Neutrophil (primary cell): Measurements from ENCODE around the gene TBC1D25.
"Not testable (repeated sequence)": the region's sequence is repeated elsewhere in the genome, so short reads cannot be mapped to it uniquely, and the experiment has no call there.

Experiments used
- H3K27ac ChIP-seq: fragments of 200-600 bp; sonication (generic); 2 replicates; pipeline ENCODE4 v1.5.1; 2016; ENCODE audit warnings: mild to moderate bottlenecking, moderate library complexity
- H3K27me3 ChIP-seq: fragments of 200-600 bp; sonication (generic); 2 replicates; pipeline ENCODE4 v1.6.0; 2016; ENCODE audit warnings: mild to moderate bottlenecking
- H3K36me3 ChIP-seq: fragments of 200-600 bp; sonication (generic); 2 replicates; pipeline ENCODE4 v1.5.1; 2017
- H3K4me1 ChIP-seq, 2 experiments: fragments of 200-600 bp in 1 of 2; sonication (generic) in 1 of 2; 1 replicate in 1 of 2; 2 replicates in 1 of 2; pipeline versions ENCODE4 v1.5.1 to v1.6.1; 2013 to 2016; ENCODE audit warnings: low read depth in 1 of 2, low read length in 1 of 2, mild to moderate bottlenecking in 1 of 2, moderate library complexity in 1 of 2; ENCODE audit not compliant: control insufficient read depth in 1 of 2, insufficient read depth in 1 of 2
- H3K4me3 ChIP-seq, 2 experiments: fragments of 200-600 bp in 1 of 2; sonication (generic) in 1 of 2; 1 replicate in 1 of 2; 2 replicates in 1 of 2; pipeline ENCODE4 v1.5.1; 2013 to 2016; ENCODE audit warnings: low read depth in 1 of 2, low read length in 1 of 2, mild to moderate bottlenecking in 1 of 2, moderate library complexity in 1 of 2
- H3K9me3 ChIP-seq: fragments of 200-600 bp; sonication (generic); 2 replicates; pipeline ENCODE4 v1.5.1; 2016
- CTCF ChIP-seq: fragments of 200-600 bp; sonication (generic); IDR thresholded peaks from 2 replicates; pipeline ENCODE4 v1.5.1; 2016; ENCODE audit warnings: antibody characterized with exemption

Gene TBC1D25

DNA sequence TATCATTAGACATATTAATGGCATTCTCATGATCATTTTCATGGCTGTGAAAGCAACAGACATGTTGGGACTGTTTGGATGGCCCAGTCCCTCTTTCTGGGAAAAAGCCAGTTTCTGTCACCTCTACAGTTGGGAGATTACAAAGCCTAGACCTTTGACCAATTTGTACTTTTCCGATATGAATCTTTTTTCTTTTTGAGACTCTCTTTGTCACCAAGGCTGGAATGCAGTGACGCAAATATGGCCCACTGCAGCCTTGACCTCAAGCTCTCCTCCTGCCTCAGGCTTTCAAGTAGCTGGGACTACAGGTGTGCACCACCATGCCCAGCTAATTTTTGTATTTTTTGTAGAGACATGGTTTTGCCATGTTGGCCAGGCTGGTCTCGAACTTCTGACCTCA is 9.4 kb downstream of the TBC1D25 start:
- no peak overlapping the region for H3K27ac ChIP-seq
- H3K36me3 ChIP-seq = peaks cover 43% of the 10 kb centered on the region
- H3K9me3 ChIP-seq = no peaks in the 10 kb centered on the region
- H3K4me3 ChIP-seq = no peak overlapping the region
- TF ChIP-seq CTCF = no peak
- H3K4me1 ChIP-seq = no peaks in the 10 kb centered on the region
- no peaks in the 10 kb centered on the region for H3K27me3 ChIP-seq

DNA sequence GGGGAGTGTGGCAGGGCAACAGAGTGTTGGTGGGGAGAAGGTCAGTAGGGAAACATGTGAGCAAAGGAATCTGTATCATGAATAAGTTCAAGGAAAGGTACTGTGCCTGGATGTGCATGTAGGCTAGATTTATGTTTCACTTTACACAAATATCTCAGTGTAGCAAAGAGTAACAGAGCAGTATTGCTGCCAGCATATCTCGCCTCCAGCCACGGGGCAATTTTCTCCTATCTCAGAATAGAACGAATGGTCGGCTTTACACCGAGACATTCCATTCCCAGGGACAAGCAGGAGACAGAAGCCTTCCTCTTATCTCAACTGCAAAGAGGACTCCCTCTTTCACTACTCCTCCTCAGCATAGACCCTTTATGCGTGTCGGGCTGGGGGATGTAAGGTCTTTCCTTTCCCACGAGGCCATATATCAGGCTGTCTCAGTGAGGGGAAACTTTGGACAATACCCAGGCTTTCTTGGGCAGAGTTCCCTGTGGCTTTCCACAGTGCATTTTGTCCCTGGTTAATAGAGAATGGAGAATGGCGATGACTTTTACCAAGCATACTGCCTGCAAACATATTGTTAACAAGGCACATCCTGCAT is 16.3 kb downstream of the TBC1D25 start:
- not testable (repeated sequence) for H3K4me3 ChIP-seq, H3K27me3 ChIP-seq, H3K27ac ChIP-seq, H3K4me1 ChIP-seq, H3K9me3 ChIP-seq
- peaks cover 42% of the 10 kb centered on the region for H3K36me3 ChIP-seq

DNA sequence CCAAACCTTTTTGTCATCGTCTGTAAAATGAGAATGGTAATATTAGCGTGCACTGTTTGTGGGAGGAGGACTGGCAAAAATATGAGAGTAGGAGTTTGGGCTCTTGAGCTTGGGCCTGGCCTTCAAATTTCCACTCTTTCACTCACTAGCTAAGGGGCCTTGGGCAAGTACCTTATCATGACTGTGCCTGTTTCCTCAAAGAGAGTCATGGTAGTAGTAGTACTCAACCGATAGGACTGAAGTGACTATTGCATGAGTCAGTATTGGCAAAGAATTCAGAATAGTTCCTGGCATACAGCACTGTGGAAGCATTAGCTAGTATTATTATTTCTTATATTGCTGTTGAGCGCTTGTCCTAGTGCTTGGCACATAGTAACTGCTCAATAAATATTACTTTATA is 18.8 kb downstream of the TBC1D25 start:
- peaks cover 56% of the 10 kb centered on the region for H3K36me3 ChIP-seq
- no peaks in the 10 kb centered on the region for H3K9me3 ChIP-seq
- H3K4me3 ChIP-seq = no peak overlapping the region
- no peaks in the 10 kb centered on the region for H3K4me1 ChIP-seq
- TF ChIP-seq CTCF = no peak
- H3K27me3 ChIP-seq = no peaks in the 10 kb centered on the region
- H3K27ac ChIP-seq = no peak overlapping the region

GRCh38 chrX:48559636-48560035 is 20.1 kb downstream of the TBC1D25 start:
- peaks cover 62% of the 10 kb centered on the region for H3K36me3 ChIP-seq
- no peak overlapping the region for H3K4me3 ChIP-seq
- H3K27ac ChIP-seq = no peak overlapping the region
- no peaks in the 10 kb centered on the region for H3K9me3 ChIP-seq
- TF ChIP-seq CTCF = no peak
- no peaks in the 10 kb centered on the region for H3K27me3 ChIP-seq
- no peaks in the 10 kb centered on the region for H3K4me1 ChIP-seq

GRCh38 chrX:48560056-48560455 is 20.5 kb downstream of the TBC1D25 start:
- no peak for TF ChIP-seq CTCF
- Histone ChIP-seq H3K36me3 (peaks cover 58% of the 10 kb centered on the region), H3K4me3 (no peak overlapping the region), H3K27me3 (no peaks in the 10 kb centered on the region), H3K27ac (no peak overlapping the region), H3K4me1 (no peaks in the 10 kb centered on the region), H3K9me3 (no peaks in the 10 kb centered on the region)

DNA sequence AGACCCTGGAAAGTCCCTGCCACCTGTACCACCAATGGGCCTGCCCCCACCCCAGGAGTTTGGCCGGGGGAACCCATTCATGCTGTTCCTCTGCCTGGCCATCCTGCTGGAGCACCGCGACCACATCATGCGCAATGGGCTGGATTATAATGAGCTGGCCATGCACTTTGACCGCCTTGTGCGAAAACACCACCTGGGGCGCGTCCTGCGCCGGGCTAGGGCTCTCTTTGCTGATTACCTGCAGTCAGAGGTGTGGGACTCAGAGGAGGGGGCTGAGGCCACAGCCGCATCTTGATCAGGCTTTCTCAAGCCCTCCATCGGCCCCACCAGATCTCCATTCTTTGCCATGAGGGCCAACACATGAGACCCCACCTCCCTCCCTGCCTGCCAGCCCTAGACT is 21.2 kb downstream of the TBC1D25 start:
- Histone ChIP-seq H3K9me3 (no peaks in the 10 kb centered on the region), H3K36me3 (peaks cover 52% of the 10 kb centered on the region), H3K4me3 (no peak overlapping the region), H3K27ac (no peak overlapping the region), H3K27me3 (no peaks in the 10 kb centered on the region), H3K4me1 (no peaks in the 10 kb centered on the region)
- no peak for TF ChIP-seq CTCF
